Gastroesophageal sphincter (tissue), 4 donors: ENCODE data around the gene SDK1. TPM values are rescaled to one million over a fixed set of nuclear protein-coding genes. Genes with fewer than 3 reads are reported as not detected.

Experiments used
- ATAC-seq: fragments of 150-250 bp; one replicate; pipeline ENCODE4 v1.9.1; 2016; ENCODE audit warnings: mild to moderate bottlenecking, moderate library complexity
- H3K27ac ChIP-seq, 4 donors: fragments of 200-600 bp; sonication (generic) in 3 of 4; 1 replicate in 3 of 4; 2 replicates in 1 of 4; pipeline ENCODE4 v1.5.1; 2016 to 2019
- H3K27me3 ChIP-seq: fragments of 200-600 bp; sonication (generic); one replicate; pipeline ENCODE4 v1.5.1; 2019
- H3K36me3 ChIP-seq, 2 donors: fragments of 200-600 bp; sonication (generic); one replicate each; pipeline ENCODE4 v1.5.1; 2019; ENCODE audit warnings: control low read depth in 1 of 2
- H3K4me1 ChIP-seq, 3 donors: fragments of 200-600 bp; sonication (generic); 1 replicate in 2 of 3; 2 replicates in 1 of 3; pipeline ENCODE4 v1.5.1; 2016 to 2019; ENCODE audit warnings: control low read depth in 2 of 3
- H3K4me3 ChIP-seq, 2 donors: fragments of 200-600 bp; sonication (generic); one replicate each; pipeline ENCODE4 v1.5.1; 2019; ENCODE audit warnings: mild to moderate bottlenecking in 1 of 2, moderate library complexity in 1 of 2
- H3K9me3 ChIP-seq, 3 donors: fragments of 200-600 bp; sonication (generic); one replicate each; pipeline ENCODE4 v1.5.1; 2017 to 2019; ENCODE audit warnings: control low read depth in 2 of 3
- CTCF ChIP-seq, 4 experiments: fragments of 200-600 bp in 2 of 4; fragments of 450-650 bp in 2 of 4; sonication (generic) in 1 of 4; IDR thresholded peaks; one replicate each; pipeline ENCODE4 v1.5.1; 2017 to 2019; ENCODE audit warnings: antibody characterized with exemption in 4 of 4, mild to moderate bottlenecking in 2 of 4, moderate library complexity in 2 of 4
- EP300 ChIP-seq: sonication (generic); formaldehyde crosslinking; IDR thresholded peaks from one replicate; pipeline ENCODE4 v1.6.1; 2017; ENCODE audit warnings: antibody characterized with exemption, mild to moderate bottlenecking
- POLR2A ChIP-seq, 2 donors: fragments of 450-650 bp; IDR thresholded peaks; one replicate each; pipeline ENCODE4 v1.6.1; 2017; ENCODE audit warnings: antibody characterized with exemption in 2 of 2, mild to moderate bottlenecking in 2 of 2, moderate library complexity in 1 of 2
- POLR2AphosphoS5 ChIP-seq: sonication (generic); formaldehyde crosslinking; IDR thresholded peaks from one replicate; pipeline ENCODE4 v1.6.1; 2017; ENCODE audit warnings: antibody characterized with exemption
- WGBS, 2 donors: methylation state at CpG; one replicate each; pipeline ENCODE4 v1.1.5; 2018; ENCODE audit warnings: low coverage in 1 of 2; 5-methylcytosine and 5-hydroxymethylcytosine counted together
- total RNA-seq, 4 donors: library from RNA; depleted of rRNA; stranded (reverse); fragments of >200 nt; gene quantifications; one replicate each; pipeline ENCODE4 v1.1.0, GENCODE V29; 2016

The SDK1 gene
- total RNA-seq, 4 donors from 2014 or later, result 6.1 to 13.6 (median 8.7) TPM

DNA sequence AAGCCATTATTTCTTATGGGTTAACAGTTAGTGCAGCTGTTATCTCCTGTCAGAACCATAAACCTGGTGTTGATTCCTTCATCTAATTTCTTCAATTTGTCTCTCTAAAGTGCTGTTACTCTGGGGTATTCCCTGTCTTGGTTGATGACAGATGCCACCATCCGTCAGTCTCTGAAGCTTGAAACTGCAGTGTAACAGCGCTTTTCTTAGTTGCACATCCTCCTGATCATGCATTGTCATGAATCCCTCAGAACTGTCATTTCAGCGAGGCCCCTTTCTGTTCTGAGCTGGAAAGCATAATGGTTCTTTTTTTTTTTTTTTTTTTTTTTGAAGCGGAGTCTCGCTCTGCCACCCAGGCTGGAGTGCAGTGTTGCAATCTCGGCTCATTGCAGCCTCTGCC is 193.9 kb downstream of the SDK1 start:
- Histone ChIP-seq H3K4me1 (no peaks in the 10 kb centered on the region), H3K36me3 (no peaks in the 10 kb centered on the region), H3K27ac (no peak overlapping the region), H3K9me3 (peaks cover 0 to 4% (median 0%) of the 10 kb centered on the region in 3 donors), H3K4me3 (no peak overlapping the region), H3K27me3 (no peaks in the 10 kb centered on the region)
- no peak for ATAC-seq
- no peak for TF ChIP-seq EP300
- no peak for TF ChIP-seq POLR2A (IDR thresholded peaks at IDR 0.05)
- 85 to 100% methylated on average over 3 to 5 of the region's 6 CpGs for WGBS, 2 donors

DNA sequence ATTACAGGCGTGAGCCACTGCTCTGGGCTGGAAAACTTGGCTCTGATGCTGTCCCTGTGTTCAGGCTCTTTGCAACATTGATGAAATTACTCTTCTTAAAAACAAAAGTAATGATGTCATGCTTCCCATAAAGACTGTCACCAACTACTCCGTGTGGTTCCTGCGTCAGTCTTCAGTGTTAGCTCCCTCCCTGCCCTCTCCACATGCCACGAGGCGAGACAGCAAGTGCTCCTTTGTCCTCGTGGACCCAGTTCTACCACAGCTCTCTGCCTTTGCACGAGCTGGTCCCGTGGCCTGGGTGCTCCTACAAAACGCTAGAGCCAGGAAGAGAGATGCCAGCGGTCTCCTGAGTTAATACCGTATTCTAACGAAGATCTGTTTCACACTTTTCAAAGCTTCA is 194.5 kb downstream of the SDK1 start:
- H3K27me3 ChIP-seq, result no peaks in the 10 kb centered on the region
- ATAC-seq, result no peak
- TF ChIP-seq EP300 (no peak), POLR2A (IDR thresholded peaks at IDR 0.05) (no peak), POLR2AphosphoS5 (no peak), CTCF (IDR thresholded peaks at IDR 0.05) (no peak)
- H3K4me1 ChIP-seq, result no peaks in the 10 kb centered on the region
- peaks cover 0 to 10% (median 0%) of the 10 kb centered on the region in 3 donors for H3K9me3 ChIP-seq
- 70 to 88% methylated on average over 6 to 11 of the region's 12 CpGs for WGBS, 2 donors
- H3K4me3 ChIP-seq, result no peak overlapping the region
- no peak overlapping the region for H3K27ac ChIP-seq
- H3K36me3 ChIP-seq, result no peaks in the 10 kb centered on the region

DNA sequence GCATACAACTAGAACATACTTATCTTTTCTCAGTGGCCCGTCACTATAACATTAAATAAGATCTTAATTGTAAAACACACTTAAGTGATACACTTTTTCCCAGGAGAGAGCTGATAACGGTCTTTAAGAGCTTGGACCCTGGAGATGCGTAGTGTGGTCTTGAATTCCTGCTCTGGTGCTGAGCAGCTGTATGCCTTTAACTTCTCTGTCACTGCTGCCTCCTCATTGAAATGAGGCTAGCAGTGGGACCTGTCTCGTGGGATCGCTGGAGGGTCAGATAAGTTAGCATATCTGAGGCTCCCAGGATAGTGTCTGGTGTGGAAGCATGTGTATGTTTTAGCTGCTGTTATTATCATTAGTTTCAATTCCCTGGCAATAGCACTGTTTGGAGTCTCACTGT is 194.9 kb downstream of the SDK1 start:
- no peak for ATAC-seq
- Histone ChIP-seq H3K36me3 (no peaks in the 10 kb centered on the region), H3K27ac (no peak overlapping the region), H3K4me3 (no peak overlapping the region), H3K4me1 (no peaks in the 10 kb centered on the region), H3K9me3 (peaks cover 0 to 12% (median 0%) of the 10 kb centered on the region in 3 donors), H3K27me3 (no peaks in the 10 kb centered on the region)
- 64 to 100% methylated on average over 1 to 3 of the region's 5 CpGs for WGBS, 2 donors
- TF ChIP-seq EP300 (no peak), POLR2AphosphoS5 (no peak), CTCF (IDR thresholded peaks at IDR 0.05) (no peak), POLR2A (IDR thresholded peaks at IDR 0.05) (no peak)

DNA sequence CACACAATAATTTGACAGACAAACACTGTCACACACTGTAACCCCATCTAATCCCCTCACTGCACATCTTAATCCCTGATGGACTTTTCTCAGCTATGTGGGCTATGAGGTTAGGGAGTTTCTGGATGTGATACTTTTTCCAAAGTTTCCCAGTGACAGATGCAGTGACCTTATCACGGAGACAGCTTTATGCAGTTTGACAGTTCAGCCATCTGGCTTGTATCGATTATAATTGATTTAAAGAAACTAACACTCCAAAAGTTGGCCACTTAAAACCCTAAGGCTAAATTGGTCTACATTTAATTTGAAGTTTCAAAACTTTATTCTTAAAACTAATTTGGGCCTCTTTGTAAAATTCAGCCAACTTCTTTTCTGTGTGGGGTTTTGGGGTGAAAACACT is 196.7 kb downstream of the SDK1 start:
- Histone ChIP-seq H3K36me3 (no peaks in the 10 kb centered on the region), H3K9me3 (peaks cover 0 to 16% (median 0%) of the 10 kb centered on the region in 3 donors), H3K27me3 (no peaks in the 10 kb centered on the region), H3K27ac (no peak overlapping the region), H3K4me1 (no peaks in the 10 kb centered on the region), H3K4me3 (no peak overlapping the region)
- 45 to 46% methylated on average over 2 of the region's 2 CpGs for WGBS, 2 donors
- TF ChIP-seq POLR2AphosphoS5, result no peak
- TF ChIP-seq EP300, result no peak
- no peak for TF ChIP-seq POLR2A (IDR thresholded peaks at IDR 0.05)
- no peak for TF ChIP-seq CTCF (IDR thresholded peaks at IDR 0.05)
- ATAC-seq, result no peak

- H3K27me3 ChIP-seq, result no peaks in the 10 kb centered on the region
- TF ChIP-seq POLR2A (IDR thresholded peaks at IDR 0.05) (no peak), EP300 (no peak), POLR2AphosphoS5 (no peak), CTCF (IDR thresholded peaks at IDR 0.05) (no peak)
- no peak for ATAC-seq
- no peak overlapping the region for H3K27ac ChIP-seq
- peaks cover 0 to 41% (median 0%) of the 10 kb centered on the region in 3 donors for H3K9me3 ChIP-seq
- H3K36me3 ChIP-seq, result no peaks in the 10 kb centered on the region
- no peaks in the 10 kb centered on the region for H3K4me1 ChIP-seq
- no peak overlapping the region for H3K4me3 ChIP-seq
These were observed 200.6 kb downstream of the SDK1 start for GRCh38 chr7:3501671-3502070.
